WTC11 (cell line): Measurements from ENCODE around the gene PPP2R2C. TPM values are rescaled to one million over a fixed set of nuclear protein-coding genes. Genes with fewer than 3 reads are reported as not detected.
A peak's percentile ranks its signal among the peaks of the same experiment; 100 is the strongest.

ENCODE experiments used
- ATAC-seq: fragments of 200-7000 bp; cut with Tn5 transposase; 2 replicates; pipeline ENCODE4 v1.10.0; 2021; ENCODE audit warnings: mild to moderate bottlenecking, moderate library complexity
- CTCF ChIA-PET: fragments of 300-600 bp; sonication (Branson Sonifier 250); formaldehyde crosslinking; loops from one replicate; lab custom pipeline; 2021; ENCODE audit warnings: antibody characterized with exemption; lab: Charles Lee
- POLR2A ChIA-PET: fragments of 350-600 bp; sonication (Branson Sonifier 250); formaldehyde crosslinking; loops from one replicate; lab custom pipeline; 2021; ENCODE audit warnings: antibody characterized with exemption; lab: Charles Lee
- DNase-seq: peaks from one replicate; pipeline ENCODE4 v3.0.0; 2021; ENCODE audit warnings: low spot score
- H3K27ac Mint-ChIP-seq: 2 replicates; pipeline ENCODE4 v1.8.0; 2021; ENCODE audit warnings: mixed read lengths
- H3K27me3 Mint-ChIP-seq: 2 replicates; pipeline ENCODE4 v1.8.0; 2021; ENCODE audit warnings: low read depth, mild to moderate bottlenecking, moderate library complexity, mixed read lengths
- H3K36me3 Mint-ChIP-seq: 2 replicates; pipeline ENCODE4 v1.8.0; 2021; ENCODE audit warnings: mixed read lengths
- H3K4me1 Mint-ChIP-seq: 2 replicates; pipeline ENCODE4 v1.8.0; 2022; ENCODE audit warnings: mixed read lengths
- H3K4me3 Mint-ChIP-seq: 2 replicates; pipeline ENCODE4 v1.8.0; 2021; ENCODE audit warnings: mild to moderate bottlenecking, moderate library complexity, mixed read lengths
- H3K9me3 Mint-ChIP-seq: 2 replicates; pipeline ENCODE4 v1.8.0; 2021; ENCODE audit warnings: mixed read lengths
- CTCF ChIP-seq: fragments of 200-600 bp; IDR thresholded peaks from 2 replicates; pipeline ENCODE4 v1.8.0; 2022; ENCODE audit warnings: antibody characterized with exemption
- FOXJ3 ChIP-seq: sonication (generic); formaldehyde crosslinking; IDR thresholded peaks from 2 replicates; pipeline ENCODE4 v1.9.0; 2021; ENCODE audit warnings: missing genetic modification reagents, mild to moderate bottlenecking, borderline replicate concordance
- JAZF1 ChIP-seq: fragments of 250-450 bp; sonication (Bioruptor Pico); IDR thresholded peaks from 2 replicates; pipeline ENCODE4 v1.9.0; 2021; ENCODE audit warnings: moderate library complexity, mild to moderate bottlenecking, inconsistent platforms
- USF2 ChIP-seq: sonication (generic); formaldehyde crosslinking; IDR thresholded peaks from 2 replicates; pipeline ENCODE4 v1.8.1; 2023; ENCODE audit warnings: mild to moderate bottlenecking, missing genetic modification reagents, moderate library complexity
- ZNF219 ChIP-seq: sonication (generic); formaldehyde crosslinking; IDR thresholded peaks from 2 replicates; pipeline ENCODE4 v1.8.0; 2023; ENCODE audit warnings: missing genetic modification reagents, mild to moderate bottlenecking, borderline replicate concordance
- ZNF423 ChIP-seq: fragments of 250-450 bp; sonication (Bioruptor Pico); IDR thresholded peaks from 2 replicates; pipeline ENCODE4 v2.1.2; 2022; ENCODE audit warnings: mild to moderate bottlenecking, moderate library complexity
- total RNA-seq: library from RNA; stranded (reverse); gene quantifications from 3 replicates; pipeline ENCODE4 v1.2.3, GENCODE V29; 2021
- TF ChIP-seq, protein P1 (sequence below): sonication (generic); formaldehyde crosslinking; IDR thresholded peaks from 2 replicates; pipeline ENCODE4 v1.8.0; 2023; ENCODE audit warnings: missing genetic modification reagents

Gene PPP2R2C
- total RNA-seq, 1 experiment from 2014 or later = 11.5 TPM

- TF ChIP-seq ZNF219 (CRISPR knock-in tag) = no peak
- TF ChIP-seq, protein P1, sequence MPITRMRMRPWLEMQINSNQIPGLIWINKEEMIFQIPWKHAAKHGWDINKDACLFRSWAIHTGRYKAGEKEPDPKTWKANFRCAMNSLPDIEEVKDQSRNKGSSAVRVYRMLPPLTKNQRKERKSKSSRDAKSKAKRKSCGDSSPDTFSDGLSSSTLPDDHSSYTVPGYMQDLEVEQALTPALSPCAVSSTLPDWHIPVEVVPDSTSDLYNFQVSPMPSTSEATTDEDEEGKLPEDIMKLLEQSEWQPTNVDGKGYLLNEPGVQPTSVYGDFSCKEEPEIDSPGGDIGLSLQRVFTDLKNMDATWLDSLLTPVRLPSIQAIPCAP (CRISPR knock-in tag) = no peak
These were observed 3.1 kb upstream of the PPP2R2C start (continued) for GRCh38 chr4:6475492-6476020.

DNA sequence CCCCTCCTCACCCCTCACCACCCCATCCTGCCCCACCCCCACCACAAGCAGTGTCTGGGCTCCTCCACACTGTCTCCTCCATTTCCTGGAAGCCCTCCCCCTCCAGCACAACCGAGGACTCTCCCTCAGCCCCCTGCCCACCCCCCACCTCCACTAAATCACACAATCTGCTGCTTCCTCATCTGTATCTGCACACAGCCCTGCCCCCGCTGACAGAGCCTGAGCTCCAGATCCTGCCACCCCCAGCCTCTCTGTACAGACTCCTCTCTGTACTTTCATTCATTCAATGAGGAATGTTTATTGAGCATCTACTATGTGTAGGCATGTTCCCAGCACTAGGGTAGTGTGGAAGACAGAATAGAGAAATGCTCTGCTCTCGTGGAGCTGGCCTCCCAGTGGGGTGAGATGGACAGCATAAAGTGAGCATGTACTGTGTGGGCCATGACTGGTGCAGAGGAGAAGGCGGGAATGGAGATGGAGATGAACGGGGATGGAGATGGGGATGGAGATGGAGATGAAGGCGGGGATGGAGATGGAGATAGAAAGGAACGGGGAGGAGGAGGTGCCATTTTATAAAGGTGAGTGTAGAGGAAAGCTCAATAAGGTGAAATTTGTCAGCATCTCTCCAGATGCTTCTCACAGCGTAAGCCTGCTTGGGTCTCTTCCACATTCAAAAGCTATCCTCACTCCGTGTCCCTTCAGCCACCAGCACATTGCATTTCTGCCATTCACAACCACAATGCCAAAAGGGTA, 2.5 kb upstream of the PPP2R2C start:
- no peak overlapping the region for H3K4me3 Mint-ChIP-seq
- H3K27me3 Mint-ChIP-seq = peaks cover 43% of the 10 kb centered on the region
- no peak for TF ChIP-seq FOXJ3 (CRISPR knock-in tag)
- H3K36me3 Mint-ChIP-seq = no peaks in the 10 kb centered on the region
- no peak for ATAC-seq
- POLR2A ChIA-PET = interaction anchor here (0.6 kb wide), 1 partner anchor 1913 kb away, joined by 5 read pairs; no protein-coding TSS in a partner anchor
- no peaks in the 10 kb centered on the region; the same call in 1 of the 2 replicates for H3K9me3 Mint-ChIP-seq
- CTCF ChIA-PET = interaction anchor here (0.7 to 3.6 kb wide), 7 partner anchors 40 to 143 kb away, joined by 3 to 35 read pairs (median 6); no protein-coding TSS in a partner anchor
- DNase-seq = no peak
- H3K4me1 Mint-ChIP-seq = peaks cover 23% of the 10 kb centered on the region
- H3K27ac Mint-ChIP-seq = no peak overlapping the region

- ATAC-seq (no peak), DNase-seq (peak; percentile 54)
- H3K27ac Mint-ChIP-seq = no peak overlapping the region
- TF ChIP-seq ZNF423 (CRISPR knock-in tag) (peak; percentile 70), USF2 (no peak), CTCF (0 out of 2 replicates have a peak, but pooled peaks have one; percentile 28)
- peaks cover 51% of the 10 kb centered on the region for H3K27me3 Mint-ChIP-seq
- ChIA-PET POLR2A (interaction anchor here (0.6 kb wide), 1 partner anchor 1914 kb away, joined by 5 read pairs; no protein-coding TSS in a partner anchor), CTCF (interaction anchor here (0.6 to 3.6 kb wide), 16 partner anchors 9 to 160 kb away, joined by 3 to 35 read pairs (median 4); no protein-coding TSS in a partner anchor)
- H3K9me3 Mint-ChIP-seq = no peaks in the 10 kb centered on the region; the same call in 1 of the 2 replicates
- H3K4me1 Mint-ChIP-seq = peaks cover 23% of the 10 kb centered on the region
- 0 out of 2 replicates have a peak overlapping the region, but pooled peaks have one; percentile 6 for H3K4me3 Mint-ChIP-seq
- H3K36me3 Mint-ChIP-seq = no peaks in the 10 kb centered on the region
These were observed 1.7 kb upstream of the PPP2R2C start for GRCh38 chr4:6474053-6474568.

DNA sequence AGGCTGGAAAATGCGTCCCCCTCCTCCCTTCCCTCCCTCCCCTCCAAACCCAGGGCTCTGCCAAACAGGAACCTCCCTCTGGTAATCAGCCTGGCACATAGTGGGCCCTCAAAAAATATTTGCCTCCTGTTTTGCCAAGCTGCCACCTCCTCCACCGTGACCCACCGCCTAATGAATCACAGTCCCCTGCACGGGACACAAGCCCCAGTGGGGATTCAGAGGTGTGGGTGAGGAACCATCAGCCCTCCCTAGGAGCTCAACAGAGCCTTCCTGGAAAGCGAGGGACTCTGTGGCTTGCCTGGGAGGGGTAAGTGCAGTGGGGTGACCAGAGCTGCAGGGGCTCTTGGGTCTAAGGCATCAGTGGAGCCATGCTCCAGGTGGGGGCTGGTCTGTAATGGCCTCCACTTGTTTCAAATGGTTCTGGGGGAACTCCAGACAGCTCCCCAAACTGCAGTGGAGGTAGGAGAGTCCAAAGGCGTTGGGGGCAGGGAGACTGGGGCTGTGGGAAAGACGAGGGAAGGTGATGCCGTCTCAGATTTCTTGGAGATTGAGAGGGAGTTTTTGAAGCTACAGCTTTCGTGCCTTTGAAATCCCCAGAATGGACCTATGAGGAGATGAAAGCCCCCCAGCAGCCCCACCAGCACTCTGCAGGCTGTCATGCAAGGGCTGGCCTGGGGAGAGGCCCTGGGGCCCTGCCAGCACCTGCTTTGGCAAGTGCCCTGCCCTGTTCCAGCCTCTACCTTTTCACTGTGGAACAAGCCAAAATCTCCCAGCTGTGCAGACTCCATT, 1.0 kb upstream of the PPP2R2C start:
- POLR2A ChIA-PET = no interaction called here
- no peak for DNase-seq
- no peak overlapping the region for H3K27ac Mint-ChIP-seq
- no peak for TF ChIP-seq JAZF1 (CRISPR knock-in tag)
- TF ChIP-seq, all 79 proteins: peak for 0
- Mint-ChIP-seq H3K4me1 (peaks cover 23% of the 10 kb centered on the region), H3K4me3 (peak overlapping the region; percentile 48), H3K36me3 (no peaks in the 10 kb centered on the region), H3K9me3 (no peaks in the 10 kb centered on the region; the same call in 1 of the 2 replicates), H3K27me3 (peaks cover 57% of the 10 kb centered on the region)
- CTCF ChIA-PET = interaction anchor here (0.6 to 3.6 kb wide), 20 partner anchors 8 to 217 kb away, joined by 3 to 35 read pairs (median 4); no protein-coding TSS in a partner anchor
- ATAC-seq = no peak

GRCh38 chr4:6472008-6472386, 417 bp downstream of the PPP2R2C start:
- H3K9me3 Mint-ChIP-seq = no peaks in the 10 kb centered on the region; the same call in 1 of the 2 replicates
- no peaks in the 10 kb centered on the region for H3K36me3 Mint-ChIP-seq
- peaks cover 19% of the 10 kb centered on the region for H3K4me1 Mint-ChIP-seq
- POLR2A ChIA-PET = no interaction called here
- peak; percentile 2; the same call in 1 of the 2 replicates for ATAC-seq
- CTCF ChIA-PET = interaction anchor here (0.7 to 3.6 kb wide), 2 partner anchors 75 to 76 kb away, joined by 3 to 35 read pairs; no protein-coding TSS in a partner anchor
- no peak for DNase-seq
- H3K27me3 Mint-ChIP-seq = peaks cover 66% of the 10 kb centered on the region
- no peak overlapping the region for H3K27ac Mint-ChIP-seq
- H3K4me3 Mint-ChIP-seq = no peak overlapping the region
- TF ChIP-seq, protein P1 (CRISPR knock-in tag) = no peak
